Kidney (tissue), 14 donors: ENCODE results near the gene LRIT1. TPM values are rescaled to one million over a fixed set of nuclear protein-coding genes. Genes with fewer than 3 reads are reported as not detected.
"Not testable (repeated sequence)": the region's sequence is repeated elsewhere in the genome, so short reads cannot be mapped to it uniquely, and the experiment has no call there.

Experiments used
- DNase-seq, 5 donors: peaks; one replicate each; pipeline ENCODE4 v3.0.0-alpha.2; 2013 to 2020
- FAIRE-seq: peaks from 2 replicates; lab custom pipeline; 2012; peaks lifted over from hg19 to GRCh38; lab: Jason Lieb, UNC
- H3K27ac ChIP-seq, 2 donors: one replicate each; pipeline ENCODE4 v1.7.0; 2013; ENCODE audit warnings: low read depth in 2 of 2, low read length in 2 of 2, inconsistent platforms in 1 of 2
- H3K27me3 ChIP-seq: one replicate; pipeline ENCODE4 v1.7.1; 2013; ENCODE audit warnings: low read length, inconsistent platforms; ENCODE audit not compliant: control insufficient read depth, insufficient read depth
- H3K36me3 ChIP-seq, 3 donors: one replicate each; pipeline versions ENCODE4 v1.7.0 to v1.7.1; 2013; ENCODE audit warnings: low read length in 3 of 3, control low read depth in 1 of 3, inconsistent platforms in 1 of 3; ENCODE audit not compliant: insufficient read depth in 3 of 3, control insufficient read depth in 2 of 3
- H3K4me1 ChIP-seq, 3 donors: one replicate each; pipeline versions ENCODE4 v1.7.0 to v1.7.1; 2013; ENCODE audit warnings: low read length in 3 of 3, inconsistent platforms in 1 of 3, low read depth in 1 of 3; ENCODE audit not compliant: control insufficient read depth in 2 of 3, insufficient read depth in 2 of 3
- H3K4me3 ChIP-seq, 3 donors: one replicate each; pipeline versions ENCODE4 v1.7.0 to v1.8.1; 2013; ENCODE audit warnings: low read length in 3 of 3, control low read depth in 1 of 3, inconsistent platforms in 1 of 3
- H3K9ac ChIP-seq, 3 donors: one replicate each; pipeline versions ENCODE4 v1.7.0 to v1.7.1; 2013; ENCODE audit warnings: low read length in 3 of 3, control low read depth in 1 of 3, inconsistent platforms in 1 of 3
- H3K9me3 ChIP-seq, 3 donors: one replicate each; pipeline versions ENCODE4 v1.7.0 to v1.7.1; 2013; ENCODE audit warnings: low read length in 3 of 3, control low read depth in 1 of 3, inconsistent platforms in 1 of 3; ENCODE audit not compliant: control insufficient read depth in 2 of 3, insufficient read depth in 1 of 3
- intact Hi-C: fragments of 100-400 bp; cut with DNase I; formaldehyde crosslinking; loops from one replicate; pipeline ENCODE4 v1.11.1; 2022
- polyA plus RNA-seq: library from polyadenylated mRNA; stranded (reverse); fragments of 350-450 nt; fragmentation: Illumina TruSeq; extraction: RNeasy Lipid Tissue Mini Kit (QIAGEN cat#74804); gene quantifications from one replicate; pipeline ENCODE4 v1.2.3, GENCODE V29; 2014; ENCODE audit warnings: low read depth, low replicate concordance; ENCODE audit not compliant: insufficient read depth
- total RNA-seq: library from RNA; stranded (reverse); fragmentation: NEBNext Ultra II Directional; extraction: Animal tissue kit (Norgen Biotek cat#: 25700); gene quantifications from one replicate; pipeline ENCODE4 v1.2.1, GENCODE V29; 2021
- TF ChIP-seq, protein P1 (sequence below): IDR thresholded peaks from 3 replicates; pipeline ENCODE4 v1.5.1; 2012; ENCODE audit warnings: mild to moderate bottlenecking, moderate library complexity, borderline replicate concordance; ENCODE audit not compliant: insufficient read depth; ENCODE audit errors: extremely low read depth
- donor health status: control.
- donor health status: control.
- donor health status: control.
- donor health status: control.
- donor health status: control.
- donor health status: DM: yes; HTN: yes; CAD: no.
- donor health status: Normal renal cell carcinoma (clear cell type).

Gene LRIT1
- total and polyA plus RNA-seq, 2 donors from 2014 or later = not detected

DNA sequence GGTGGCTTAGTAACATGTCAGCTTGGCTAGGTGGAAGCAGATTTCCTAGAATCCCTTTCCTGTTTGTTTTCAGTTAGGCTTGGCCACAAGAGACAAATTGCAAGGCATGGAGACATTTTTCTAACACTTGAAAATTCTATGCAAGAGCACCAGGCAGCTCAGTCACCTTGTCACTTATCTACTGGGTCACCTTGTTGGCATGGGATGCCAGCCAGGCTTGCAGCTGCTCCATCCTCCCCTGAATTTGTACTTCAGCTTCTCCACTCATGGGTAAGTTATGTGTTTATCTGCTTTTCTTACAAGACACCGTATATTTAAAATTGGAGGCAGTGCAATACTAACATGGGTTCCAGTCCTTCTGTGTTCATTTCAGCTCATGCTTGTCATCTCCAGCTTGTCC, 46.8 kb upstream of the LRIT1 start:
- TF ChIP-seq, protein P1, sequence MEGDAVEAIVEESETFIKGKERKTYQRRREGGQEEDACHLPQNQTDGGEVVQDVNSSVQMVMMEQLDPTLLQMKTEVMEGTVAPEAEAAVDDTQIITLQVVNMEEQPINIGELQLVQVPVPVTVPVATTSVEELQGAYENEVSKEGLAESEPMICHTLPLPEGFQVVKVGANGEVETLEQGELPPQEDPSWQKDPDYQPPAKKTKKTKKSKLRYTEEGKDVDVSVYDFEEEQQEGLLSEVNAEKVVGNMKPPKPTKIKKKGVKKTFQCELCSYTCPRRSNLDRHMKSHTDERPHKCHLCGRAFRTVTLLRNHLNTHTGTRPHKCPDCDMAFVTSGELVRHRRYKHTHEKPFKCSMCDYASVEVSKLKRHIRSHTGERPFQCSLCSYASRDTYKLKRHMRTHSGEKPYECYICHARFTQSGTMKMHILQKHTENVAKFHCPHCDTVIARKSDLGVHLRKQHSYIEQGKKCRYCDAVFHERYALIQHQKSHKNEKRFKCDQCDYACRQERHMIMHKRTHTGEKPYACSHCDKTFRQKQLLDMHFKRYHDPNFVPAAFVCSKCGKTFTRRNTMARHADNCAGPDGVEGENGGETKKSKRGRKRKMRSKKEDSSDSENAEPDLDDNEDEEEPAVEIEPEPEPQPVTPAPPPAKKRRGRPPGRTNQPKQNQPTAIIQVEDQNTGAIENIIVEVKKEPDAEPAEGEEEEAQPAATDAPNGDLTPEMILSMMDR = no peak
- no peaks in the 10 kb centered on the region for H3K4me1 ChIP-seq
- DNase-seq (no peak), FAIRE-seq (no peak)
- no peak overlapping the region for H3K27ac ChIP-seq
- H3K9me3 ChIP-seq = no peaks in the 10 kb centered on the region
- H3K9ac ChIP-seq = no peak overlapping the region
- no peaks in the 10 kb centered on the region for H3K27me3 ChIP-seq
- no peak overlapping the region for H3K4me3 ChIP-seq
- H3K36me3 ChIP-seq = no peaks in the 10 kb centered on the region
- intact Hi-C loops = no loop called here

DNA sequence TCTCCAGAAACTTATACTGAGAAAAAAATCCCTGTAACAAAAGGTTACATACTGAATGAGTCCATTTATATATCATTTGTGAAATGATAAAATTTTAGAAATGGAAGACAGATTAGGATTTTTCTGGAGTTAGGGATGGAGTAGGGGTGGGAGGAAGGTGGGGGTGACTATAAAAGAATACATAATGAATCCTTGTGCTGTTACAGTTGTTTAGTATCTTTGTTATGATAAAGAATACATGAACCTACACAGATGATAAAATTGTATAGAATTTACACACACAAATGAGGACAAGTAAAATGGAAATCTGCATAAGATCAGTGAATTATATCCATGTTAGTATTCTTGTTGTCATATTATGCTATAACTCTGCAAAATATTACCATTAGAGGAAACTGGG, 45.3 kb upstream of the LRIT1 start:
- intact Hi-C loops = no loop called here
- Histone ChIP-seq H3K9me3 (no peaks in the 10 kb centered on the region), H3K4me3 (no peak overlapping the region), H3K27ac (no peak overlapping the region), H3K4me1 (no peaks in the 10 kb centered on the region), H3K27me3 (no peaks in the 10 kb centered on the region), H3K9ac (no peak overlapping the region), H3K36me3 (no peaks in the 10 kb centered on the region)
- FAIRE-seq (no peak), DNase-seq (no peak)
- TF ChIP-seq, protein P1 = no peak

DNA sequence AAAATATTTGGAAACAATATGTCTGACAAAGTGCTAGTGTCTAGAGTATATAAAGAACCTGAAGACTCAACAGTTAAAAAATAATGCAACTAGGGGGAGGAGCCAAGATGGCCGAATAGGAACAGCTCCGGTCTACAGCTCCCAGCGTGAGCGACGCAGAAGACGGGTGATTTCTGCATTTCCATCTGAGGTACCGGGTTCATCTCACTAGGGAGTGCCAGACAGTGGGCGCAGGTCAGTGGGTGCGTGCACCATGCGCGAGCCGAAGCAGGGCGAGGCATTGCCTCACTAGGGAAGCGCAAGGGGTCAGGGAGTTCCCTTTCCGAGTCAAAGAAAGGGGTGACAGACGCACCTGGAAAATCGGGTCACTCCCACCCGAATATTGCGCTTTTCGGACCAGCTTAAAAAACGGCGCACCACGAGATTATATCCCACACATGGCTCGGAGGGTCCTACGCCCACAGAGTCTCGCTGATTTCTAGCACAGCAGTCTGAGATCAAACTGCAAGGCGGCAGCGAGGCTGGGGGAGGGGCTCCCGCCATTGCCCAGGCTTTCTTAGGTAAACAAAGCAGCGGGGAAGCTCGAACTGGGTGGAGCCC, 38.6 kb upstream of the LRIT1 start:
- not testable (repeated sequence) for H3K27me3 ChIP-seq

DNA sequence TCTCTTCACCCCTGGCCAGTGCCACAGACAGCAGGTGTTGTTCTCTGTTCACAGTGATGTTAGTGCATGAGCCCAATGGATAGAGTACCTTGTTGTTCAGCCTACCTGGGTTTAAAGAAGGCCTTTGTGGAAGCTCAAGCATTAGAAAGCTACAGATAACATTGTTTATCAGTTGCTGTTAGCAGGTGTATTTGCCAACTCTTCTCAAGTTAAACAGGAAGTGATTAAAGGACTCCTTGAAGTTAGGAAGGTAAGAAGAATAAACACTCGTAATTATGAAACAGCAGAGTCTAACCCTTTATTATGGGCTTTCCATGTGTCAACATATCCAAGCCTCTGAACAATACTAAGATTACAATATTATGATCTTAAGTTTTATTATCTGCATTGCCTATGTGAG, 29.4 kb upstream of the LRIT1 start:
- H3K4me1 ChIP-seq = no peaks in the 10 kb centered on the region
- H3K9me3 ChIP-seq = no peaks in the 10 kb centered on the region
- no peak for DNase-seq
- TF ChIP-seq, protein P1 = no peak
- no peak overlapping the region for H3K4me3 ChIP-seq
- no peak overlapping the region for H3K9ac ChIP-seq
- H3K36me3 ChIP-seq = no peaks in the 10 kb centered on the region
- no peak overlapping the region for H3K27ac ChIP-seq
- H3K27me3 ChIP-seq = no peaks in the 10 kb centered on the region
- intact Hi-C loops = no loop called here
- FAIRE-seq = no peak

More for the DNA sequence above, 38.6 kb upstream of the LRIT1 start:
- H3K36me3 ChIP-seq, H3K9ac ChIP-seq, intact Hi-C loops, H3K4me3 ChIP-seq, H3K27ac ChIP-seq, H3K9me3 ChIP-seq, H3K4me1 ChIP-seq, FAIRE-seq, DNase-seq: not testable (repeated sequence)
